OCI-LY1 (cell line): ENCODE measurements around the gene SETDB1.

ENCODE experiments used
- CTCF ChIP-seq: fragments of 200-600 bp; sonication (generic), shearing (Covaris generic); IDR thresholded peaks from 2 replicates; pipeline ENCODE4 v1.5.1; 2017; ENCODE audit warnings: mild to moderate bottlenecking, antibody characterized with exemption, low read length, moderate library complexity, mixed read lengths
- EZH2 ChIP-seq: fragments of 200-600 bp; sonication (generic), shearing (Covaris generic); IDR thresholded peaks from 2 replicates; pipeline ENCODE4 v1.8.0; 2017; ENCODE audit warnings: borderline replicate concordance, mixed run types, mild to moderate bottlenecking, antibody characterized with exemption, low read length, moderate library complexity, mixed read lengths

- TF ChIP-seq CTCF (no peak), EZH2 (no peak)
These were observed 61.8 kb downstream of the SETDB1 start for GRCh38 chr1:150987924-150988323.
